OCI-LY3 (cell line): ENCODE data around the gene ERC2.

Source experiments
- CTCF ChIP-seq: fragments of 200-600, 300-600 bp; sonication (generic); IDR thresholded peaks from 2 replicates; pipeline ENCODE4 v1.5.1; 2014; ENCODE audit warnings: antibody characterized with exemption, low read length, low read depth
- EZH2phosphoT487 ChIP-seq: fragments of 200-600 bp; shearing (Covaris generic); IDR thresholded peaks from 2 replicates; pipeline ENCODE4 v1.6.1; 2018; ENCODE audit warnings: antibody characterized with exemption, mixed run types, low read depth

- no peak for TF ChIP-seq CTCF
- no peak for TF ChIP-seq EZH2phosphoT487
Measured at GRCh38 chr3:55596212-55596611, 872.1 kb downstream of the ERC2 start.
